Brain microvascular endothelial cell (primary cell): ENCODE data around the gene RUNDC3A.

Experiments
- DNase-seq: peaks from one replicate; pipeline ENCODE4 v3.0.0-alpha.2; 2020
- H3K27ac ChIP-seq: fragments of 250-450 bp; sonication (Bioruptor Pico); 2 replicates; pipeline ENCODE4 v1.5.1; 2020; ENCODE audit warnings: mild to moderate bottlenecking, moderate library complexity
- H3K27me3 ChIP-seq: fragments of 250-450 bp; sonication (Bioruptor Pico); replicated peaks from 2 replicates; pipeline ENCODE4 v1.5.1; 2020; ENCODE audit warnings: mild to moderate bottlenecking
- H3K36me3 ChIP-seq: fragments of 250-450 bp; sonication (Bioruptor Pico); replicated peaks from 2 replicates; pipeline ENCODE4 v1.5.1; 2020; ENCODE audit warnings: mild to moderate bottlenecking
- H3K4me3 ChIP-seq: 2 replicates; pipeline ENCODE4 v1.5.1; 2011; ENCODE audit warnings: low read depth, mild to moderate bottlenecking, control low read depth, low read length, moderate library complexity
- CTCF ChIP-seq: IDR thresholded peaks from 2 replicates; pipeline ENCODE4 v1.5.1; 2011; ENCODE audit warnings: low read depth, mild to moderate bottlenecking, moderate library complexity, low read length, control low read depth, inconsistent platforms; ENCODE audit errors: missing control alignments
- in situ Hi-C: cut with HindIII; loops from 2 replicates; pipeline ENCODE4 v1.10.0; 2017; ENCODE audit warnings: low sequenced_read_pairs, low pct_ligation_motif_present

The RUNDC3A gene

GRCh38 chr17:44353672-44354331 is 45.4 kb downstream of the RUNDC3A start:
- Histone ChIP-seq H3K27me3 (no peaks in the 10 kb centered on the region), H3K27ac (no peak overlapping the region), H3K4me3 (peak overlapping the region; percentile 27), H3K36me3 (peaks cover 29% of the 10 kb centered on the region)
- in situ Hi-C loops = no loop called here
- no peak for DNase-seq
- no peak for TF ChIP-seq CTCF

GRCh38 chr17:44354582-44355561 is 46.5 kb downstream of the RUNDC3A start:
- peak; percentile 40 for TF ChIP-seq CTCF
- Histone ChIP-seq H3K36me3 (peaks cover 28% of the 10 kb centered on the region), H3K4me3 (no peak overlapping the region), H3K27ac (no peak overlapping the region), H3K27me3 (no peaks in the 10 kb centered on the region)
- DNase-seq = no peak
- in situ Hi-C loops = no loop called here

GRCh38 chr17:44355642-44356099 is 47.3 kb downstream of the RUNDC3A start:
- no peak for TF ChIP-seq CTCF
- peaks cover 23% of the 10 kb centered on the region for H3K36me3 ChIP-seq
- H3K27me3 ChIP-seq = no peaks in the 10 kb centered on the region
- H3K4me3 ChIP-seq = no peak overlapping the region
- H3K27ac ChIP-seq = no peak overlapping the region
- in situ Hi-C loops = no loop called here
- DNase-seq = no peak

- Histone ChIP-seq H3K36me3 (peaks cover 17% of the 10 kb centered on the region), H3K4me3 (no peak overlapping the region), H3K27ac (no peak overlapping the region), H3K27me3 (no peaks in the 10 kb centered on the region)
- in situ Hi-C loops = no loop called here
- no peak for DNase-seq
- TF ChIP-seq CTCF = no peak
Observed at GRCh38 chr17:44356241-44356640, 47.8 kb downstream of the RUNDC3A start.

GRCh38 chr17:44358066-44358465 is 49.7 kb downstream of the RUNDC3A start:
- no peaks in the 10 kb centered on the region for H3K36me3 ChIP-seq
- TF ChIP-seq CTCF = no peak
- in situ Hi-C loops = no loop called here
- no peak overlapping the region for H3K4me3 ChIP-seq
- H3K27me3 ChIP-seq = no peaks in the 10 kb centered on the region
- DNase-seq = no peak
- H3K27ac ChIP-seq = no peak overlapping the region
